HEK293T (cell line): Measurements from ENCODE around the gene SPTBN4.

Experiments used
- BHLHE40 ChIP-seq: fragments of 450-650 bp; IDR thresholded peaks from 2 replicates; pipeline ENCODE4 v1.6.1; 2016; ENCODE audit warnings: mild to moderate bottlenecking, moderate library complexity, borderline replicate concordance
- CTBP1 ChIP-seq: fragments of 450-650 bp; IDR thresholded peaks from 2 replicates; pipeline ENCODE4 v1.6.1; 2016; ENCODE audit warnings: borderline replicate concordance
- ELF4 ChIP-seq: fragments of 450-650 bp; IDR thresholded peaks from 2 replicates; pipeline ENCODE4 v1.6.1; 2017; ENCODE audit warnings: antibody characterized with exemption
- FOXA1 ChIP-seq: fragments of 450-650 bp; IDR thresholded peaks from 2 replicates; pipeline ENCODE4 v1.6.1; 2016; ENCODE audit warnings: mild to moderate bottlenecking
- FOXK2 ChIP-seq: fragments of 450-650 bp; IDR thresholded peaks from 2 replicates; pipeline ENCODE4 v1.6.1; 2016; ENCODE audit warnings: mild to moderate bottlenecking
- FOXM1 ChIP-seq: fragments of 450-650 bp; IDR thresholded peaks from 2 replicates; pipeline ENCODE4 v1.6.1; 2017; ENCODE audit warnings: mild to moderate bottlenecking, borderline replicate concordance
- SP1 ChIP-seq: fragments of 450-650 bp; IDR thresholded peaks from 2 replicates; pipeline ENCODE4 v1.6.1; 2017
- SUZ12 ChIP-seq: fragments of 450-650 bp; IDR thresholded peaks from 2 replicates; pipeline ENCODE4 v1.6.1; 2016; ENCODE audit warnings: mild to moderate bottlenecking
- TARDBP ChIP-seq: fragments of 450-650 bp; IDR thresholded peaks from 2 replicates; pipeline ENCODE4 v1.6.1; 2016
- ZNF384 ChIP-seq: fragments of 450-650 bp; IDR thresholded peaks from 2 replicates; pipeline ENCODE4 v1.6.1; 2016
- TF ChIP-seq, protein P1 (sequence below): fragments of 450-650 bp; IDR thresholded peaks from 2 replicates; pipeline ENCODE4 v1.6.1; 2016

DNA sequence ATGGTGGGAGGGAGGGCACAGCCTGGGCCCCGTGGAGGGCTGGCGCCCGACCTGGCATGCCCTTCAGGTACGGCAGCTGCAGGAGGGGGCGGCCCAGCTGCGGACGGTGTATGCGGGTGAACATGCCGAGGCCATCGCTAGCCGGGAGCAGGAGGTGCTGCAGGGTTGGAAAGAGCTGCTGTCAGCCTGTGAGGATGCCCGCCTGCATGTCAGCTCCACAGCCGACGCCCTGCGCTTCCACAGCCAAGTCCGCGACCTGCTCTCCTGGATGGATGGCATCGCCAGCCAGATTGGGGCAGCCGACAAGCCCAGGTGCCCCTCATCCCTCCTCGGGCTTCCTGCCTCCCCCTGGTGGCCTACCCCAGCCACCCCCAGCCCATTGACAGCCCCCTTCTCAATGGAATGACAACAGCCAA is 93.3 kb downstream of the SPTBN4 start:
- TF ChIP-seq FOXM1 (no peak), FOXA1 (no peak), SUZ12 (no peak), CTBP1 (no peak), ELF4 (no peak), BHLHE40 (no peak), SP1 (no peak), FOXK2 (no peak), TARDBP (no peak), ZNF384 (no peak)
- TF ChIP-seq, protein P1, sequence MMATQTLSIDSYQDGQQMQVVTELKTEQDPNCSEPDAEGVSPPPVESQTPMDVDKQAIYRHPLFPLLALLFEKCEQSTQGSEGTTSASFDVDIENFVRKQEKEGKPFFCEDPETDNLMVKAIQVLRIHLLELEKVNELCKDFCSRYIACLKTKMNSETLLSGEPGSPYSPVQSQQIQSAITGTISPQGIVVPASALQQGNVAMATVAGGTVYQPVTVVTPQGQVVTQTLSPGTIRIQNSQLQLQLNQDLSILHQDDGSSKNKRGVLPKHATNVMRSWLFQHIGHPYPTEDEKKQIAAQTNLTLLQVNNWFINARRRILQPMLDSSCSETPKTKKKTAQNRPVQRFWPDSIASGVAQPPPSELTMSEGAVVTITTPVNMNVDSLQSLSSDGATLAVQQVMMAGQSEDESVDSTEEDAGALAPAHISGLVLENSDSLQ: no peak
